HUES48 (cell line): Measurements from ENCODE around the gene CRYBA4.

Source experiments
- H3K27ac ChIP-seq: one replicate; pipeline ENCODE4 v1.7.0; 2013; ENCODE audit warnings: low read depth, low read length, inconsistent platforms
- H3K27me3 ChIP-seq: 2 replicates; pipeline ENCODE4 v1.6.1; 2013; ENCODE audit warnings: mild to moderate bottlenecking, low read length; ENCODE audit not compliant: control insufficient read depth, insufficient read depth
- H3K36me3 ChIP-seq: 2 replicates; pipeline ENCODE4 v1.6.1; 2013; ENCODE audit warnings: low read length; ENCODE audit not compliant: control insufficient read depth, insufficient read depth
- H3K4me1 ChIP-seq: 2 replicates; pipeline ENCODE4 v1.6.1; 2013; ENCODE audit warnings: mild to moderate bottlenecking, low read length; ENCODE audit not compliant: control insufficient read depth, insufficient read depth
- H3K4me3 ChIP-seq: 2 replicates; pipeline ENCODE4 v1.5.1; 2013; ENCODE audit warnings: mild to moderate bottlenecking, low read depth, low read length
- H3K9ac ChIP-seq: 2 replicates; pipeline ENCODE4 v1.6.1; 2013; ENCODE audit warnings: mild to moderate bottlenecking, low read depth, low read length, moderate library complexity
- H3K9me3 ChIP-seq: 2 replicates; pipeline ENCODE4 v1.6.1; 2013; ENCODE audit warnings: low read length; ENCODE audit not compliant: control insufficient read depth, insufficient read depth

The CRYBA4 gene

DNA sequence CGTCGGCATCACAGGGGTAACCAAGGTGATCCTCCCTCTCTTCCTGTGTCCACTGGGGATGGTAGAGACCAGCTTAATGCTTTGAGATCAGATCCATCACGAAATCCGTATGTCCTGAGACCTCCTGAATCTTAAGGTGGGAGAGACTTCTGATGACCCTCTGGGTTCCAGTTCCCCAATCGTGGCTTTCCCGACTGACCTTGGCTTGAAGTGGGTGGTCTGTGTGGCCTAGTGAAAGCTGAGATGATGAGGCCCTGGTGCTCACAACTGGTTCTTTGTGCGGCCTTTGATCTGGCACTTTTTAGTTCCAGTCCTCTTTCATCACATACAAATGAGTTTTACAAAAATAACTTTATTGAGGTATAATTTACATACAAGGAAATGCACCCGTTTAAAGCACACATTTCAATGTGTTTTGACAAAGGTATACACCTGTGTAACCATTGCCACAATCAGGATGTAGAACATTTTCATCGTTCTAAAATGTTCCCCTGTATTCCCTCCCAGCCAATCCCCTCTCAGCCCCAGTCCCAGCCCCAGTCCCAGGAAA is 41.7 kb downstream of the CRYBA4 start:
- Histone ChIP-seq H3K9me3 (no peaks in the 10 kb centered on the region), H3K27me3 (no peaks in the 10 kb centered on the region), H3K4me3 (no peak overlapping the region), H3K27ac (no peak overlapping the region), H3K36me3 (peaks cover 78% of the 10 kb centered on the region), H3K9ac (no peak overlapping the region), H3K4me1 (peaks cover 30% of the 10 kb centered on the region)

- Histone ChIP-seq H3K36me3 (peaks cover 92% of the 10 kb centered on the region), H3K9ac (no peak overlapping the region), H3K27ac (no peak overlapping the region)
Observed at GRCh38 chr22:26665813-26666231, 44.1 kb downstream of the CRYBA4 start.

GRCh38 chr22:26667140-26667539 is 45.4 kb downstream of the CRYBA4 start:
- Histone ChIP-seq H3K27ac (no peak overlapping the region), H3K4me1 (peaks cover 28% of the 10 kb centered on the region), H3K4me3 (no peak overlapping the region), H3K27me3 (no peaks in the 10 kb centered on the region), H3K9ac (no peak overlapping the region), H3K36me3 (peaks cover 84% of the 10 kb centered on the region), H3K9me3 (no peaks in the 10 kb centered on the region)

More at GRCh38 chr22:26665813-26666231, 44.1 kb downstream of the CRYBA4 start:
- Histone ChIP-seq H3K4me3 (no peak overlapping the region), H3K27me3 (no peaks in the 10 kb centered on the region), H3K4me1 (peaks cover 30% of the 10 kb centered on the region), H3K9me3 (no peaks in the 10 kb centered on the region)

DNA sequence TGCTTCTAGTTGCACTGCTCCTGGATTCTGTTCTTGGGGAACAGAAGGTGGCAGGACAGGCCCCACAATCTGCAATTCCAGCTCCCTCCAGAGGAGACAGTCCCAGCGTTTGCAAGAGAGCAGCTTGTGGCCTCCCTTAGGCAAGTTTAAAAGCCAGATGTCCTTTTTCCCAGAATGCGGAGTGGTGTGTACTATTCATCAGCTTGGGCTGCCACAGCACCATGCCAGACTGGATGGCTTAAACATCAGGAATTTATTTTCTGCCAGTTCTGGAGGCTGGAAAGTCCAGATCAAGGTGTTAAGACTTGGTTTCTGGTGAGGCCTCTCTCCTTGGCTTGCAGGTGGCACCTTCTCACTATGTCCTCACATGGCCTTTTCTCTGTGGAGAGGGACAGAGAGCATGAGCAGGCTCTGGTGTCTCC is 47.3 kb downstream of the CRYBA4 start:
- Histone ChIP-seq H3K27ac (peak overlapping the region; percentile 12), H3K9me3 (no peaks in the 10 kb centered on the region), H3K36me3 (peaks cover 65% of the 10 kb centered on the region), H3K9ac (no peak overlapping the region), H3K4me1 (peaks cover 37% of the 10 kb centered on the region), H3K4me3 (no peak overlapping the region), H3K27me3 (no peaks in the 10 kb centered on the region)

GRCh38 chr22:26670459-26670858 is 48.7 kb downstream of the CRYBA4 start:
- H3K9ac ChIP-seq: no peak overlapping the region
- H3K36me3 ChIP-seq: peaks cover 51% of the 10 kb centered on the region
- no peaks in the 10 kb centered on the region for H3K9me3 ChIP-seq
- H3K4me1 ChIP-seq: peaks cover 37% of the 10 kb centered on the region
- H3K27ac ChIP-seq: no peak overlapping the region
- no peak overlapping the region for H3K4me3 ChIP-seq
- no peaks in the 10 kb centered on the region for H3K27me3 ChIP-seq

- no peak overlapping the region for H3K9ac ChIP-seq
- H3K27ac ChIP-seq: peak overlapping the region; percentile 98
- no peaks in the 10 kb centered on the region for H3K9me3 ChIP-seq
Observed at GRCh38 chr22:26671317-26672059, 49.7 kb downstream of the CRYBA4 start.

GRCh38 chr22:26672060-26672471 is 50.3 kb downstream of the CRYBA4 start:
- H3K36me3 ChIP-seq: peaks cover 35% of the 10 kb centered on the region
- H3K4me3 ChIP-seq: peak overlapping the region; percentile 62
- H3K9me3 ChIP-seq: no peaks in the 10 kb centered on the region
- peak overlapping the region; percentile 98 for H3K27ac ChIP-seq
- no peak overlapping the region for H3K9ac ChIP-seq
- peaks cover 37% of the 10 kb centered on the region for H3K4me1 ChIP-seq
- H3K27me3 ChIP-seq: no peaks in the 10 kb centered on the region

More at GRCh38 chr22:26671317-26672059, 49.7 kb downstream of the CRYBA4 start:
- Histone ChIP-seq H3K27me3 (no peaks in the 10 kb centered on the region), H3K36me3 (peaks cover 41% of the 10 kb centered on the region), H3K4me1 (peaks cover 37% of the 10 kb centered on the region), H3K4me3 (no peak overlapping the region)

DNA sequence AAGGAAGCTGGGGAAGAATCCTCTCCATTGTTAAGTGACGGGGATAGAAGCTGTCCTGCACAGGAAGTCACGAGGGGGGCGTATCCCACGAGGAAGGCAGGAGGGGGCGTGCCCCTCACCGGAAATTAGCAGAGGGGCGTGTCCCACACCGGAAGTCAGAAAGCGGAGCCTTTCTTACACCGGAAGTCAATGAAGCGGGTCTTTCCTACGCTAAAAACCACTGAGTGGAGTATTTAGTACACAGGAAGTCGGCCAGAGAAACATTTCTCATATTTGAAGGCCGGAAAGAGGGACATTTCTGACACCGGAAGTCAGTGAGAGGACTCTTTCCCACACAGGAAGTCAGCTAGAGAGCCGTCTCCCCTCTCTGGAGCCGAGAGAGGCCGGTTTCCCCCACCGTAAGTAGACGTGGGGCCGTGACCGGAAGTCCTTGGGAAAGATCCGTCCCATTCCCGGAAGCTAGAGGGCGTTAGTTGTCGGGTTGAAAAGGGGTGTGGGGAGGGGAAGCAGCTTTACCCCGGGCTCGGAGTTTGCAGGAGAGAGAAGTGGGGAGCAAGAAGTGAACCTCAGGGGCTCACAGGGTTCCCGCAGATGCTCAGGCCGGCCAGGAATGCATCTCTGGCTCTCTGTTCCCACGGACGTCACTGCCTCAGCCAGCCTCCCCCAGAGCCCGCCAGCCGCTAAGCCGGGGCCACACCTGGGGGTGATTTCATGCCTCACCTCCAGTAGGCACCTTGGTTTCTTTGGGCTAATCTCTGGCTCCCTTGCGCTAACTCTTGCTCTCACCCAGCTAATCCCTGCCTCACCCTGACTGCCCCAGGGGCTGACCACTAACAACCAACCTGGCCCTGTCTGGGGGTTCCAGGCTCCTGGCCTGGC is 51.1 kb downstream of the CRYBA4 start:
- Histone ChIP-seq H3K27me3 (no peaks in the 10 kb centered on the region), H3K9me3 (no peaks in the 10 kb centered on the region), H3K36me3 (peaks cover 28% of the 10 kb centered on the region), H3K4me3 (peak overlapping the region; percentile 62), H3K27ac (peak overlapping the region; percentile 98), H3K4me1 (peaks cover 37% of the 10 kb centered on the region), H3K9ac (peak overlapping the region; percentile 61)

DNA sequence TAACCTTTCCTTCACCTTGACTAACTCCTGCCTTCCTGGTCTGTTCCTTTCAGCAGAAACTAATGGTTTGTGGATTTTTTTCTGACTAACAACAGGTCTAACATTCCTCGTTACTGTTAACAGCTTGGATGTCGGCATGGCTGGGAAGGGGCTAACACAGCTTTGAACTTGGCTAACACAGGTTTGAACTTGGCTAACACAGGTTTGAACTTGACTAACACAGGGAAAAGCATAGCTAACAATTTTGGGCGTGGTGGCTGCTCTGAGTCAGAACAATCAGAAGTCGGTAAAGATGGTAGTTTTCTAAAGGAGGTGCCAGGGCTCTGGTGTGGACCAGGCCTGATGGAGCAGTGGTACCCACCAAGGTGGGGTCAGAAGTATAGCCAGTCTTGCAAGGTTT is 51.7 kb downstream of the CRYBA4 start:
- Histone ChIP-seq H3K27ac (peak overlapping the region; percentile 98), H3K27me3 (no peaks in the 10 kb centered on the region), H3K36me3 (peaks cover 21% of the 10 kb centered on the region), H3K4me3 (peak overlapping the region; percentile 62), H3K9me3 (no peaks in the 10 kb centered on the region), H3K4me1 (peaks cover 40% of the 10 kb centered on the region), H3K9ac (peak overlapping the region; percentile 61)

- Histone ChIP-seq H3K27ac (no peak overlapping the region), H3K9ac (no peak overlapping the region)
Observed at GRCh38 chr22:26674211-26675190, 52.7 kb downstream of the CRYBA4 start.

More at GRCh38 chr22:26674211-26675190, 52.7 kb downstream of the CRYBA4 start:
- no peaks in the 10 kb centered on the region for H3K9me3 ChIP-seq
- H3K27me3 ChIP-seq: no peaks in the 10 kb centered on the region
- 0 out of 2 replicates have a peak overlapping the region, but pooled peaks have one; percentile 62 for H3K4me3 ChIP-seq
- H3K4me1 ChIP-seq: peaks cover 36% of the 10 kb centered on the region
- H3K36me3 ChIP-seq: peaks cover 11% of the 10 kb centered on the region
